HG03196 (cell line): ENCODE results near the gene ITPR2.
"Not testable (repeated sequence)": the region's sequence is repeated elsewhere in the genome, so short reads cannot be mapped to it uniquely, and the experiment has no call there.

Experiments used
- ATAC-seq: cut with Tn5 transposase; IDR thresholded peaks from one replicate; pipeline ENCODE4 v1.9.1; 2021; ENCODE audit not compliant: unreplicated experiment

ITPR2 gene

DNA sequence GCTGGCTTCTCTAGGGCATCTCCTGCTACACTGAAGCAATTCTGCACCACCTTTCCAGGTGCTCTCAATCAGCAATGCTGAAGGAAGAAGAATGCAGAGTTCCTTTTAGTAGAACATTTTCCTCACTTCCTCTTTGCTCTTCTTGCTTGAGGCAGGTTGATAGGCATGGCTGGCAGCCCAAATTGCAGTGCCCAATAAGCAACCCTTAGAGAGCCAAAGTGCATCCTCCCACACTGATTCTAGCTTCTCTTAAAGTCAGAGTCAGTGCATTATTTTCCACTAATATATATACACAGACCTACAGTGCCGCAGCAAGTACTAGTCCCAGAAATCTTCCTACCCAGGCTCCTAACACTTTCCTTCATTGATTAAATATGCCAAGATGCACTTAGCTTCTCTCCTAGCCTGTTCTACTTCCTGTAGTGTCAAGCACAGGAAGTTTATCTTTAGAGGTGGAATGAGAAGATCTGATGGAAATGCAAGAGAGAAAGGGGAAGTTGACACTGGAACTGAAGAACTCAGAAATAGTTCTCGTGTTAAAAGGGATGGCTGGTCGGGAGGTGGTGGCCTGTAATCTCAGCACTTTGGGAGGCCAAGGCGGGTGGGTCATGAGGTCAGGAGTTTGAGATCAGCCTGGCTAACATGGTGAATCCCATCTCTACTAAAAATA, 504.9 kb downstream of the ITPR2 start:
- no peak for ATAC-seq

DNA sequence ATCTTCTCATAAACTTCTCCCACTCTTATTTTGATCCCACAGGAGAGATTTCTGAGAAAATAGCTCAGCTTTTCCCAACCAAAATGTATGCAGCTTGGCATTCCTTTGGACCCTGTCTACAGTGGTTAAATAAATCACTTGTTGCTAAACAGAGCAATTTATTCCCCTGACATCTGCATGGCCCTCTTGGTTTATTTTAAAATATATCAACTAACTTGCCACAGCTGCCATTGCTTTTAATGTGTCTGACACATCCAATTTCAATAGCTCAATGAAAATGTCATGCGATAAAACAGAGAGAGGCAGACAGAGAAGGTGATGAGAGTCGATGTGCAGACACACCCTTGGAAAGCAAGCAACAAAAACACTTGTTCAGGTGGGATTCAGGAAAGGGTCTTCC, 509.3 kb downstream of the ITPR2 start:
- ATAC-seq: no peak

DNA sequence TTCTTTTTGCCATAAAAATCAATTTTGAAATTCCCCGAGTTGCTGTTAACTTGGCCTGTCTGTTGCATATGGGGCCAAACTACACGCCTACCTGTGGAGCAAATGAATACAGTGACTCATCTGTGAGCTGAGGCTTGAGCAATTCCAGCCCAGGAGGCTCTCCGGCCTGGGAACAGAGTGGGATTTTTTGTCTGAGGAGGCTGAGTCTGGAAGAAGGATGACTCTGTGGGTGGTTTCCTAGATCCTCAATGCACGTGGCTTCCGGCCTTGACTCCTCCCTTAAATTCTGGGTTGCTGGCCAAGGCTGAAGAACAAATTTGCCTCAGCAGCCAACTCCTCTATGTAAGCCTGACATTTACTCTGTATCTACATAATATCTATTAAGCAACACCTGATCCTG, 513.5 kb downstream of the ITPR2 start:
- no peak for ATAC-seq

DNA sequence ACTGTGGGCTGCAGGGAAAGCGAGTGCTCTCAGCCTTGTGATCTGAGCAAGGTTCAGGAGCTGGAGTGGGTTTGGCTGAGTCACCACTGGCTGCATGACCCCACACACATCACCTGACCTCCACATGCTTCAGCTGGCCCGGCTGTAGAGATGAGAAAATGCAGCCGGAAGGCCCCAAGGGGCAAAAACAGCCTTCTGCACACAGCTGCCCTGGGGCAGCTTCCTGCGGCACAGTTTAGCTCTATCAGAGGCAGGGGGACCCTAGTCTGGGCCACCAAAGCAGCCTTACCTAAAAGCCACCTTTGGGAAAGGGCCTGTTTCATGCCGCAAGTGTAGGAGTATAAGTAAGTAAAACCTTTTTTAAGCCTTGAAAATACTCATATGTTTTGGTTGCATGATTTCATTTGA, 514.3 kb downstream of the ITPR2 start:
- peak; percentile 90 for ATAC-seq

DNA sequence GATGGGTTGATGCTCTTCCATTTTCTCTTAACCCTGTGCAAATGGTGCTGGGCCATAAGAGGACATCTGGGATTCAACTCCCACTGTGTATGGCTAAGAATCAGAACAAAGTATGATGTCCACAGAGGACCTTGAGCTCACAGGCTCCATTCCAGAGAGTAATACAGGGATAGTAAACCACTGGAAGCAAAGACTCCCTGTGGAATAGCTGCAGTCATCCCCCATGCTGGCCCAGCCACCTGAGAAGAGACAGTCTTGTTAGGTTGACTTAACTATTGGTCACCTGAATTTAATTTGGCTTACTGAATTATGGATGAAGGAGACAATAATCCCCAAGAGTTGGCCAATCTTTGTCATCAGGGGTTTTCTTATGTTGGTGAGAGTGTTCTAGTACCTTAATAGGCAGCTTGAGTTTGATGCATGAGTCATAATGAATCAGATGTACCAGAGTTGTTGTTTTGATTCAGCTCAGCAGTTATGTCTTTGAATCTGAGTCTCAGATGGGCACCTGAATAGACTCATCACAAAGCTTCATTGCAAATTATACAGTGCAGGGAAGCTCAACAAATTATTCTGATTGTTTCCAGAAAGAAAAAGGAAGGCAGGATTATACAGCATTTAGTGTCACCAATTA, 514.9 kb downstream of the ITPR2 start:
- peak; percentile 41 for ATAC-seq

DNA sequence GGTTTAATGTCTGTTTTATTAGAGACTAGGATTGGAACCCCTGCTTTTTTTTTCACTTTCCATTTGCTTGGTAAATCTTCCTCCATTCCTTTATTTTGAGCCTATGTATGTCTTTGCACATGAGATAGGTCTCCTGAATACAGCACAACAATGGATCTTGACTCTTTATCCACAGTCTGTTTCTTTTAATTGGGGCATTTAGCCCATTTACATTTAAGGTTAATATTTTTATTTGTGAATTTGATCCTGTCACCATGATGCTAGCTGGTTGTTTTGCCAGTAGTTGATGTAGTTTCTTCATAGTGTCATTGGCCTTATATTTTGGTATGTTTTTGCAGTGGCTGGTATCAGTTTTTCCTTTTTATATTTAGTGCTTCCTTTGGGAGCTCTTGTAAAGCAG, 518.9 kb downstream of the ITPR2 start:
- not testable (repeated sequence) for ATAC-seq

DNA sequence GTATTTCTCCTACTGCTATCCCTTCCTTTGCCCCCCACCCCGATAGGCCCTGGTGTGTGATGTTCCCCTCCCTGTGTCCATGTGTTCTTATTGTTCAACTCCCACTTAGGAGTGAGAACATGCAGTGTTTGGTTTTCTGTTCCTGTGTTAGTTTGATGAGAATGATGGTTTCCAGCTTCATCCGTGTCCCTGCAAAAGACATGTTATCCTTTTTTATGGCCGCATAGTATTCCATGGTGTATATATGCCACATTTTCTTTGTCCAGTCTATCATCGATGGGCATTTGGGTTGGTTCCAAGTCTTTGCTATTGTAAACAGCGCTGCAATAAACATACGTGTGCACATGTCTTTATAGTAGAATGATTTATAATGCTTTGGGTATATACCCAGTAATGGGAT, 522.5 kb downstream of the ITPR2 start:
- ATAC-seq: not testable (repeated sequence)

DNA sequence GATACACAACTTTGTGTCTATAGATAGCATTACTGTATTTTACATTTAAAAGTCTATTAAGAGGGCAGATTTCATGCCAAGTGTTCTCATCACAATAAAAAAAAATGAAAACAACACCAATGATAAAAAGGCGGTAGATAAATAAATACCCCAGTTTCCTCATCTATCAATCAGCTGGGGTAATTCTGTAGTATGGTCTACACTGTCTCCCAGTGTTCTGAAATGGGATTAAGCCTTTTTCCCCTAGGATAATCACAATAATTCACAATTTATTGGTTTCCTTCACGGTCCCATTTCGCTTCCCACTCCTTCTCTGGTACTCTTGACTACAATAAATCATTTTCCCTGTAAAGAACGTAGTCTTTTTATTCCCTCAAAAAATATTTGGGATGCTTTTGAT, 523.4 kb downstream of the ITPR2 start:
- ATAC-seq: no peak

DNA sequence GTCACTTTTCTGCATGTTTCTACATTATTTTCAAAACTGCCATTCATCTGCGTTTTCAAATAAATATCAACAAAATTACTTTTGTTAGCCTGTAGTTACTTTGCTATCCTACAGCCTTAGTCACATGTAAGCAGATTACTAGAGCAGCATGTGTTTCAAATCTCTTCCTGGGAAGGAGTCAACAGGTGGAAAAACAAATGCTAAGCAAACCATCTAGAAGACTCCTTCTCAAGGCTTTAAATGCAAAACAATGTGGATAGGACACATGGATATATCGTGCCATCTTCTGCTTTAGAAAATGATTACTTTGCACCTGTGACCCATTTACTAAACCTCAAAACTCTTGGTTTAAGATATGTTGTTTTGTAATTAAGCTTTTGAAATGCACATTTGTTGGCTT, 528.7 kb downstream of the ITPR2 start:
- no peak for ATAC-seq

DNA sequence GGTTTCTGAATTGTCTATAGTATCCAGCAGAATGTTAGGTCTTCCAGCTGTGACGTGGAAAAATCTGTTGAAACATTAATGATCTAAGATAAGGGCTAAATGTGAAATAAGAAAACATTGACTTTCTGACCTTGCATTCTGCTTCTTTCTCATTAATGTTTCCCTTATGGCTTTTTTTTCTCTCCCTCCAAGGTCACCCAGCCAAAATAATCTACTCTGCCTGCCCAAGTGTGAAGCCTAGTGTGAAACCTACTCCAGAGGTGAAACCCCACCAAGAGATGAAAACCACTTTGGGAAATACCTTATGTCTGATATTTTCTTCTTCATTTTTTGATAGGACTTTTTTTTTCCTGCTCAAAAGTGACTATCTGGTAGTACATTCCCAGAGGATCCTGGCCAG, 529.6 kb downstream of the ITPR2 start:
- ATAC-seq: no peak

DNA sequence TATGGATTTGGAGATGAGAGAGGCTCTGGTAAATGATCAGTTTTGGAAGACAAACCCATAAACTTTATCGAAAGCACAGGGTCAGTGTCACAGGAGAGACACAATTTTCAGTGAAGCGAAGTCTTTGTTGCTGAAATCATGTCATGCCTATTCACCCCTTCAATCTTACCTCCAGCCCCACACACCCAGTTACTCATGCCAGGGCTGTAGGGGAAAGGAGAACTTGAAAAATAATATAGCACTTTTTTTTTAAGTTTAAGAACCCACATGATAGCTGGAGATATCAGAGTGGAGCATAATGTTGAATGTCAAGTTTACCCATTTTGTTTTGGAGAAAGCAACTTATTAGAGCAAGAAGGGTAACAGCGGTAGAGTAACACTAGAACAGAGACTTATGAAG, 530.2 kb downstream of the ITPR2 start:
- no peak for ATAC-seq

DNA sequence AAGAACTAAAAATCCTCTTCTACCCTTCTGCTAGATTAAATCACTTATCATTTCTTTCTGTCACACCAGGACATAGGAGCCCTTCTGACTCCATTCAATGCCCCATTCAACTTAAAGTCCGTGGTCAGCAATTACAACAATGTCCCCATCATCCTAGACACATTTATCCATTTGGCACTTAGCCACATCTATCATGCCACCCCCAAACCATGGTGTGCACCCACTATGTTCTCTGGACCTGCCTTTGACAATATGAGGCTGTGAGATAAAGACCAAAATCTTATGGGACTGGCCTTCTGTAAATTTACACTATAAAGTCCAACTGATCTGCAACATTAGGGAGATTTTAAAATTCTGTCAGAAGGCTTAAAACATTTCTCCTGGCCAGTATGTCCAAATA, 533.2 kb downstream of the ITPR2 start:
- no peak for ATAC-seq

DNA sequence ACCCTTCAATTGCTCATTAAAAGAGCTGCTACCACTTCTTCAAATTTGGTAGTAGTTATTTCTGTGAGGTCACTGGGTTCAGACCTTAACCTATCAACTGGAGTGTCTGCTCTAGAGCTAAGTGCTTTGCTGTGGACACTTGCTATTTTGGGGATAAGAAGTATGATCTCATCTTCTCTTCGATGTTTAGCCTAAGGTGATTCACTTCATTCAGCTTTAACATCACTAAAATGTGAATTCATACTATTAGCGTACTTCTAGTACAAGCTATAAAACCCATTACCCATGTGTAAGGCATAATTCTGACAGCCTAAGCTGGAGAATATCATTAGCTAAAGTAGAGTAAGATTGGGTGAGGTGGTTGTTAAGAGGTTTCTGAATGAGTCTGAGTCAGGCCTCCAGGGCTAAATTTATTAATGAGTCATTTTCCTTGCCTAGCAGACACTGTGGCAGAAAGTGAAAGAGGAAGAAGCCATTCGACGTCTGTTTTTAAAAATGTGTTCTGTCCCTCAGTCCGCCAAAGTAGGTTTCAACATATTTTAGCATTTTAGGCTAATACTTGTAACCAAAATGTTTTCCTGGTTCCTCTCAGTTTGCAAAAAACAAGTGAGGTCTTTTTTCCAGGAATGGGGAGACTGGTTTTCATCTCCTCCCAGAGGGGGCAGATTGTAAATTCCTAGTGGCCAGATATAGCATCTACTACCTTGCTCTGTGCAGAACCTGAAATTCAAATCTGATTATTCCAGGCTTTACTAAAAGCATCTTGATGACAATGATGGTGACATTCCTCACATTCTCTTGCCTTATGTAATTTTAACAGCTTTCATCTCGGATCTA, 534.0 kb downstream of the ITPR2 start:
- ATAC-seq: peak; percentile 98

DNA sequence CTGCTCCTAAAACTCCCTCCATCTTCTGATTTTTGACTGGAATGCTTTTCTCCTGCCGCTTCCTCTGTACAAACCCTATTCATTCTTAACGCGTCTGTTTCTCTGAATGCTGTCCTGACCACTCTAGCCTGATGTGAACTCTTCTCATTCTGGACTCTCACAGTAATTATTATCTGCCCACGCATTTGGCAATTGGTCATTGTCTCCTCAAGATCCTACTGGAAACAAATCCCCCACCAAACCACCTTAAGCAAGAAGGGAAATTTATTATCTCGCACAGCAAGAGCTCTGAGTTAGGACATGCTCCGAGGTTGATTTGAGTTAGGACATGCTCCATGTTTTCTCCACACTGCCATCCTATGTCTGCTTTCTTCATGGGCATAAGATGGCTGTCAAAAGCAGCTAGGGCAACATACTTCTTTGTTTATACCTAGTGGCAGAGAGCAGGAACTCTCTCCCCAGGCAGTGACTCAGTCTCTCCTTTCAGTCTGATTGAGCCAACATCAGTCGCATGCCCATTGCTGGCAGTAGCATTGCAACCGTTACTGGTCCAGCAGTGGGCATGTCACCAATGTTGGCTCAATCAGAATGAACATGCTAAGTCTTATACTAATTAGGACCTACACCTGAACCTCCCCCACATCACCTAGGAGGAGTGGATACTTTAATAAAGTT, 535.5 kb downstream of the ITPR2 start:
- no peak for ATAC-seq

DNA sequence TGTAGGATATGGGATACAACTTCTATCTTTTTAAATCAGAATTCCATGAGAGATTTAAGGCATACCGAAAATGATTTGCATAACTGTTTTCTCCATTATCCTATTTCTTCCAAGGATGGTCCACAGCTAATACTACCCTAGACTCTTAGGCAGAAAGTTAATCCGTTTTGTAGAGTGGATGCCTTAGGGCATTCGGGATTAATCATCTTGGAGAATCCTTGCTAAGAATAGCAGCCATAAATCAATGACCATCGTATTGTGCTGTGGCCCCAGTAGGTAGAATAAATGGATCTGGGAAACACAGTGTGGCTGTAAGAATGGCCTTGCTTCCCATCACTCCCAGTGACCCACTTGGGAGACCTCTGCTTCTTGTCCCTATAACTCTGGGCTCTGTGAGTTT, 538.0 kb downstream of the ITPR2 start:
- no peak for ATAC-seq

DNA sequence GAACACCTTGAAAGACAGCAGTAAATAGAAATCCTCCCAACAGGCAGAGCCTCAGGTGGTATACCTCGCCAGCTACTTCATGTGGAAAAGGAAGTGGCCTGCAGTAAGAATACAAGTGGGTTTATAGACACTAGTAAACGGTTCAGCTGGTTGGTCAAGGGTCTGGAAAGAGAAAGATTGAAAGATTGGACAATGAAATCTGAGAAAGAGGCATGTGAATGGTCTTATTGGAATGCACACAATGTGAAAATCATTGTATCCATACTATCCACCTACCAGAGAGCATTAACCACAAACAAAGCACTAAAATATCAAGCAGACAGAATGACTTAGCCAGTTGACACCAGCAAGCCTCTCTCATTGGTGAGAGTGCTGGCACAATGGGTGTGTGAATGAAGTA, 539.4 kb downstream of the ITPR2 start:
- ATAC-seq: no peak

DNA sequence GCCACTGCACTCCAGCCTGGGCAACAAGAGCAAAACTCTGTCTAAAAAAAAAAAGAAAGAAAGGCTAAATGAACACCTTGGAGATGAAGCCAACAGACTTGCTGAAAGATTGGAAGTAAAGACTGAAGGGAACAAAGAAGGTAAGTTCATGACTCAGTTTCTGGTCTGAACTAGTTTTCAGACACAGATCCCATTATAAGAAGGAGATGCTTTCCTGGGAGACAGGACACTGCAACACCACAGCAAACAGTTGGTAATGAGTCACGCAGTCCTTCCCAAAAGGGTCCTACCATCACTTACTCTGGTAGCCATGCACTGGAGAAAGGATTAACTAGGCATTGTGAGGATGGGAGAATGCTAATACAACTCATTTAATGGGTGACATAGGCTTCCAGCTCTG, 540.4 kb downstream of the ITPR2 start:
- ATAC-seq: no peak

DNA sequence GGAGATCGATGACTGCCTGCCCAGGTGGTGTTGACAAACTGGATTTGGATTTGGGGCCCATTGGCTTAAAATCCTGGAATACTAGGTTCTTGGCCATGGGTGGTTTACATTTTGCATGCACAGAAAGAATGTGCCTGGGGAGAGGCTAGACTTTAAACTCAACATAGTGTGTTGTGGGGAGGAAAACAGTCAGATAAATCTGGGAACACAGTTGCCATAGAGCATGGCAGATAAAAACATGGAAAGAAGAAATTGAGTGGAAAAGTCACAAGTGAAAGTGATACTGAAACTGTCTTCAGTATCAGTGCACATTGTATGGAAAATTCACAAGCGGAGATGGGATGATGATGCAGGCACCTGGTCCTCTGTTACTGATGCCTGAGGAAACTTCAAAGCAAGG, 542.4 kb downstream of the ITPR2 start:
- ATAC-seq: no peak

DNA sequence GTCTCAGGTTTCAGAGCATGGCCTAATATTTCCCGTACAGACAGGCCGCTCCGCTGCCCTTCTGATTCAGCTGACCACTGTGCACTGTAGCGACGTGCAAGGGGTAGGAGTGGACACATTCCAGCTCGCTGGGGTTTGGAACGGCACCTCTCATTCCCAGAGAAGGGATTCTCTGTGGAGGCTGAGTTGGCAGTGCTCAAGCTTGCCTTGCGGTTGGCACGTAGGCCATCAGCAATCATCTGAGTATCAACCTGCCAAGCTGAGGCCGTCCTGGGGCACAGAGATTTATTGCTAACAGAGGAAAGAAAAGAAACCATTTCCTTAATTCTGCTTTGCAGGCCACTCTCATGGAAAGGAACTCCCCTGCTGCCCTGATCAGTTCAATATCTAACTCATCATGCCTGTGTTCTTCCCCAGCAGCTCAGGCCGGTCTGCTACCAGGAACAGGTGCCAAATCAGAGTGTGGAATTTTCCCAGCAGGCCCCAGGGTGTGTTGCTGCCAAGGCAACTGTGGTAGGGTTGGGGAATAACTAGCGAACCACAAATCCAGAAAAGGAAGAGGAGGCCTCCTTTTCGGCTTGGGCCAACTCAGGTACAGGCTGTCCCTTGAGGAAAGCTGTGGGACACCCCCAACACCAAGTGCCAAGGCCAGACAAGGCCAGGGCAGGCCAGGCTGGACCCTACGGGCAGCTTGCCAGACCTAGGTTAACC, 545.2 kb downstream of the ITPR2 start:
- no peak for ATAC-seq
